GM12878 (cell line): ENCODE measurements around the gene RGS19. TPM values are rescaled to one million over a fixed set of nuclear protein-coding genes. Genes with fewer than 3 reads are reported as not detected.

Experiments
- ATAC-seq: fragments of 200-7000 bp; cut with Tn5 transposase; 3 replicates; pipeline ENCODE4 v1.9.1; 2020; ENCODE audit warnings: mild to moderate bottlenecking, moderate library complexity
- BruUV-seq: library from RNA; stranded (reverse); fragments of 400-500 nt; replicated peaks from 2 replicates; lab custom pipeline; 2021; lab: Mats Ljungman, UMichigan
- CTCF ChIA-PET: fragments of 300-600 bp; sonication (Branson Sonifier 250); formaldehyde crosslinking; extraction: SDS; loops from one replicate; lab custom pipeline; 2021; ENCODE audit warnings: inconsistent platforms; lab: Yijun Ruan, JAX
- POLR2A ChIA-PET: fragments of 350-600 bp; formaldehyde crosslinking; extraction: SDS; loops from one replicate; lab custom pipeline; 2021; ENCODE audit warnings: inconsistent platforms; lab: Charles Lee
- RAD21 ChIA-PET: fragments of 300-600 bp; sonication (Branson Sonifier 250); formaldehyde crosslinking; loops from one replicate; lab custom pipeline; 2023; ENCODE audit warnings: antibody characterized with exemption; ENCODE audit not compliant: unreplicated experiment; lab: Charles Lee
- SMC1A ChIA-PET: fragments of 300-600 bp; sonication (Branson Sonifier 250); formaldehyde crosslinking; loops from one replicate; lab custom pipeline; 2023; ENCODE audit not compliant: unreplicated experiment, uncharacterized antibody; lab: Charles Lee
- DNase-seq: peaks from one replicate; pipeline ENCODE4 v3.0.0-alpha.2; 2011; ENCODE audit warnings: low read depth, low spot score
- FAIRE-seq: peaks from 3 replicates; lab custom pipeline; 2011; peaks lifted over from hg19 to GRCh38; lab: Jason Lieb, UNC
- H2AFZ ChIP-seq: 2 replicates; pipeline ENCODE4 v1.6.0; 2011; ENCODE audit warnings: low read depth, low read length, control low read depth; ENCODE audit not compliant: control insufficient read depth
- H3K27ac ChIP-seq: 2 replicates; pipeline ENCODE4 v1.5.1; 2011; ENCODE audit warnings: control low read depth; ENCODE audit not compliant: control insufficient read depth, insufficient read depth
- H3K27me3 ChIP-seq, 2 experiments: replicated peaks in 1 of 2; 2 replicates each; pipeline versions ENCODE4 v1.6.0 to v1.6.1; 2011; ENCODE audit warnings: low read length in 1 of 2; ENCODE audit not compliant: control insufficient read depth in 2 of 2, insufficient read depth in 2 of 2
- H3K36me3 ChIP-seq, 2 experiments: 2 replicates each; pipeline ENCODE4 v1.5.1; 2011; ENCODE audit warnings: low read length in 1 of 2; ENCODE audit not compliant: control insufficient read depth in 2 of 2, insufficient read depth in 2 of 2
- H3K4me1 ChIP-seq: 2 replicates; pipeline ENCODE4 v1.6.1; 2011; ENCODE audit warnings: mild to moderate bottlenecking, low read length, moderate library complexity, mixed read lengths; ENCODE audit not compliant: control insufficient read depth, insufficient read depth
- H3K4me2 ChIP-seq: 2 replicates; pipeline ENCODE4 v1.6.0; 2011; ENCODE audit warnings: control low read depth; ENCODE audit not compliant: control insufficient read depth, insufficient read depth
- H3K4me3 ChIP-seq: fragments of 200-600 bp; sonication (generic); 2 replicates; pipeline ENCODE4 v1.5.1; 2016
- H3K79me2 ChIP-seq: 2 replicates; pipeline ENCODE4 v1.6.0; 2011; ENCODE audit warnings: low read length; ENCODE audit not compliant: control insufficient read depth, insufficient read depth
- H3K9ac ChIP-seq: 2 replicates; pipeline ENCODE4 v1.8.0; 2011; ENCODE audit warnings: low read length, control low read depth, mixed read lengths; ENCODE audit not compliant: control insufficient read depth, insufficient read depth
- H3K9me3 ChIP-seq: replicated peaks from 3 replicates; pipeline ENCODE4 v1.5.1; 2011; ENCODE audit warnings: mild to moderate bottlenecking, low read length; ENCODE audit not compliant: control insufficient read depth, insufficient read depth
- H4K20me1 ChIP-seq: 2 replicates; pipeline ENCODE4 v1.6.0; 2011; ENCODE audit not compliant: control insufficient read depth, insufficient read depth
- ATF2 ChIP-seq: IDR thresholded peaks from 2 replicates; pipeline ENCODE4 v1.6.1; 2012; ENCODE audit warnings: low read length, inconsistent platforms
- CEBPZ ChIP-seq: fragments of 150-350 bp; IDR thresholded peaks from 2 replicates; pipeline ENCODE4 v1.6.1; 2016; ENCODE audit warnings: low read depth, low read length
- CHD4 ChIP-seq: fragments of 200-600 bp; sonication (generic); IDR thresholded peaks from 2 replicates; pipeline ENCODE4 v1.6.1; 2016; ENCODE audit warnings: mild to moderate bottlenecking
- E2F4 ChIP-seq: IDR thresholded peaks from 2 replicates; pipeline ENCODE4 v1.6.1; 2012; ENCODE audit warnings: low read depth, low read length, improper control_type of control experiment
- IRF4 ChIP-seq: IDR thresholded peaks from 2 replicates; pipeline ENCODE4 v1.6.1; 2011; ENCODE audit warnings: low read depth, low read length
- MLLT1 ChIP-seq: fragments of 450-650 bp; IDR thresholded peaks from 2 replicates; pipeline ENCODE4 v1.6.1; 2016; ENCODE audit warnings: mild to moderate bottlenecking
- MTA2 ChIP-seq: fragments of 450-650 bp; IDR thresholded peaks from 2 replicates; pipeline ENCODE4 v1.6.1; 2016; ENCODE audit warnings: low read depth, mild to moderate bottlenecking, moderate library complexity
- NKRF ChIP-seq: fragments of 450-650 bp; conservative IDR thresholded peaks from 2 replicates; pipeline ENCODE4 v1.6.1; 2017; ENCODE audit warnings: mild to moderate bottlenecking, moderate library complexity
- PML ChIP-seq: IDR thresholded peaks from 2 replicates; pipeline ENCODE4 v1.6.1; 2012; ENCODE audit warnings: low read length, inconsistent platforms
- RAD51 ChIP-seq: fragments of 450-650 bp; IDR thresholded peaks from 2 replicates; pipeline ENCODE4 v1.6.1; 2016; ENCODE audit warnings: moderate library complexity, mild to moderate bottlenecking, inconsistent platforms
- RELA ChIP-seq: fragments of 450-650 bp; IDR thresholded peaks from 2 replicates; pipeline ENCODE4 v1.8.0; 2014; ENCODE audit warnings: borderline replicate concordance; ENCODE audit not compliant: partially characterized antibody
- WGBS: methylation state at CpG from one replicate; pipeline ENCODE4 v1.1.6; 2016; ENCODE audit warnings: low lambda C conversion rate; ENCODE audit not compliant: insufficient replicate concordance, insufficient coverage; ENCODE audit errors: missing lambda C conversion rate; 5-methylcytosine and 5-hydroxymethylcytosine counted together
- in situ Hi-C: fragments of 300-500 bp; cut with MboI; formaldehyde crosslinking; loops from 9 replicates; pipeline ENCODE4 v1.14.3; 2018; ENCODE audit warnings: mixed read lengths
- intact Hi-C: fragments of 100-400 bp; cut with micrococcal nuclease; formaldehyde crosslinking; loops from one replicate; pipeline ENCODE4 v1.14.2; 2022; ENCODE audit not compliant: unreplicated experiment
- polyA plus RNA-seq, 11 experiments: library from polyadenylated mRNA; depleted of rRNA in 4 of 11; unstranded in 6 of 11; stranded (reverse) in 5 of 11; fragments of >200 nt; fragmentation: Nextera tagmentation in 4 of 11; fragmentation: Illumina TruSeq in 1 of 11; extraction: Ambion mirVana in 4 of 11; extraction: Trizol in 1 of 11; gene quantifications; 1 replicate in 1 of 11; 2 replicates in 10 of 11; pipeline versions ENCODE4 v1.2.1 to v1.2.3, GENCODE V29; 2011 to 2016; ENCODE audit warnings: inconsistent platforms in 2 of 11, missing spikeins in 2 of 11, low read depth in 1 of 11
- total RNA-seq, 4 experiments: library from RNA; depleted of rRNA in 3 of 4; stranded (reverse); fragments of >200 nt in 3 of 4; fragmentation: Illumina TruSeq in 1 of 4; extraction: Trizol in 1 of 4; gene quantifications; 2 replicates each; pipeline versions ENCODE4 v1.2.1 to v1.2.3, GENCODE V29; 2013 to 2021

The RGS19 gene
- total and polyA plus RNA-seq, 10 of the 15 experiments (the other 5 are each of a cell fraction or from before 2014, with no cell fraction given) = 0.82 to 62.4 (median 39.8) TPM

- no peaks in the 10 kb centered on the region for H4K20me1 ChIP-seq
- CTCF ChIA-PET = interaction anchor here (1.5 to 4.0 kb wide), 8 partner anchors 11 to 139 kb away, joined by 5 to 65 read pairs (median 14); partner anchors contain the start of genes LKAAEAR1, NPBWR2, OPRL1 and PRPF6
- RAD21 ChIA-PET = interaction anchor here (1.1 to 3.0 kb wide), 6 partner anchors 19 to 137 kb away, joined by 3 to 67 read pairs (median 5); partner anchors contain the start of genes LKAAEAR1, OPRL1 and RGS19
- POLR2A ChIA-PET = interaction anchor here (1.2 to 2.0 kb wide), 3 partner anchors 9 to 36 kb away, joined by 5 to 12 read pairs (median 6); partner anchors contain the start of gene LKAAEAR1
- SMC1A ChIA-PET = interaction anchor here (1.0 to 3.3 kb wide), 5 partner anchors 9 to 80 kb away, joined by 5 to 13 read pairs (median 11); partner anchors contain the start of genes LKAAEAR1, OPRL1 and RGS19
- no peak overlapping the region for H3K4me3 ChIP-seq
- BruUV-seq = no TSS peak
- no peaks in the 10 kb centered on the region; a peak in 1 of 4 replicates for H3K27me3 ChIP-seq
- no peak for ATAC-seq
- FAIRE-seq = no peak
- H3K79me2 ChIP-seq = no peaks in the 10 kb centered on the region
- no peaks in the 10 kb centered on the region for H3K36me3 ChIP-seq
- H3K4me1 ChIP-seq = peaks cover 5% of the 10 kb centered on the region
- intact Hi-C loops (no loop called here), in situ Hi-C loops (no loop called here)
- DNase-seq = no peak
- no peaks in the 10 kb centered on the region for H3K9me3 ChIP-seq
- H2AFZ ChIP-seq = no peak overlapping the region
- H3K4me2 ChIP-seq = no peak overlapping the region
- no peak overlapping the region for H3K27ac ChIP-seq
- WGBS = 81% methylated on average over 8 of the region's 8 CpGs
- no peak overlapping the region for H3K9ac ChIP-seq
- TF ChIP-seq CEBPZ = no peak
- TF ChIP-seq RAD51 = no peak
- no peak for TF ChIP-seq RELA
- TF ChIP-seq CHD4 = no peak
- no peak for TF ChIP-seq NKRF
- no peak for TF ChIP-seq E2F4
- no peak for TF ChIP-seq MTA2
- TF ChIP-seq PML = no peak
- no peak for TF ChIP-seq ATF2
- TF ChIP-seq MLLT1 = no peak
- TF ChIP-seq IRF4 = no peak
These were observed 40.0 kb upstream of the RGS19 start for GRCh38 chr20:64119301-64119680.
